Measurements from ENCODE around the gene FAM200C. TPM values are rescaled to one million over a fixed set of nuclear protein-coding genes. Genes with fewer than 3 reads are reported as not detected.
A peak's percentile ranks its signal among the peaks of the same experiment; 100 is the strongest.

The FAM200C gene
- total RNA-seq, 2 donors from 2014 or later, result 3.3 to 4.2 TPM

GRCh38 chr5:160419458-160420330 is 19.8 kb upstream of the FAM200C start:
- TF ChIP-seq CTCF (IDR thresholded peaks at IDR 0.05), result no peak
- H3K27me3 ChIP-seq, result no peaks in the 10 kb centered on the region
- peaks cover 2% of the 10 kb centered on the region for H3K36me3 ChIP-seq
- peak overlapping the region; percentile 76 to 83 for H3K4me3 ChIP-seq
- H3K4me1 ChIP-seq, result peaks cover 0 to 32% of the 10 kb centered on the region in 2 donors
- H3K27ac ChIP-seq, result peak overlapping the region; percentile 90 to 91
- no peak for DNase-seq (ENCODE audit: low spot score)
- H3K9me3 ChIP-seq, result no peaks in the 10 kb centered on the region

DNA sequence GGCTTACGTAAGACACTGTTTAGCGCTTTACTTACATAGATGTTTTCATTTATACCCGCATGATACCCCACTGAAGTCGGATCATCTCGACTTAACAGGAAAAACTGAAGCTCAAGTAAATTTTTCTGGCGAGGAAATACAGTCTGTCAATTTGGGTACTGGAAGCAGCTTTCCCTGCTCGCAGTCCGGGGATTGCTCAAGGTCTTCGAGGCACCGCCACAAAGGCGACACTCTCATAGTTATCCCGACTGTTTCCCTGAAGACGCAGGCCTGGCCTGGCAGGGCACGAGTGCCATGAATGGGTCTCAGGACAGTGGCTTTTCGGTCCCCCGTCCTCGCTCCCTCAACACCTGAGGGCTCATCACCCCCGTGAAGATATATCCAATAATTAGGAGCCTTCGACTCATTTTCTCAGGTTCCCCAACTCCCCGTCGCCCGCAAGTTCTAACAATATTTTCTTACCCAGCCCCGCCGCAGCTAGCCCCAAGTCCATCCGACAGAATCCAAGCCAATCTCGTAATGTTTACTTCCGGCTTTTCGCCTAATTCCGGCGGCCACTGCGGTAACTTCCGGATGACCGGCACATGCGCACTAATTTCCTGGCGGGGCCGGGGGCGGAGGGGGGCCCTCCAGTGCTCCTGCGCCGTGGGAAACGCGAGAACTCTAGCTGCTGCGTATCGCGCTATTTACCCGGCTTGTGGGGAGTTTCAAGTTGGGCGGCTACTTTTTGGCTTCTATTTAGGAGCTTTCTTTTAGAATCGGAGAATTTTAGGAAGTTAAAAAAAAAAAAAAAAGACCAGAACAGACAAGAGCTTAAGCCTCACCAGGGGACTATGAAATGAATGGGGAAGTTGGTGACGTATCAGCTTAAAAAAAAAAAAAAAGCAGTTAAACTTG is 19.0 kb upstream of the FAM200C start, which contains the start of gene SLU7:
TSS of gene SLU7 (minus strand) at position 521 of the 897 bp plus-strand sequence. CDS start 3,787 bp downstream, outside the sequence.
- H3K36me3 ChIP-seq, result peaks cover 10% of the 10 kb centered on the region
- peaks cover 0 to 32% of the 10 kb centered on the region in 2 donors for H3K4me1 ChIP-seq
- no peak for TF ChIP-seq CTCF (IDR thresholded peaks at IDR 0.05)
- H3K9me3 ChIP-seq, result no peaks in the 10 kb centered on the region
- H3K27ac ChIP-seq, result peak within 1 kb of the TSS; percentile 90 to 91
- peak within 1 kb of the TSS; percentile 76 to 83 for H3K4me3 ChIP-seq
- H3K27me3 ChIP-seq, result no peaks in the 10 kb centered on the region
- peak; percentile 95 for DNase-seq (ENCODE audit: low spot score)

GRCh38 chr5:160398806-160399205 is 1.0 kb downstream of the FAM200C start:
- Histone ChIP-seq H3K9me3 (no peaks in the 10 kb centered on the region), H3K4me1 (peaks cover 0 to 30% of the 10 kb centered on the region in 2 donors), H3K36me3 (peaks cover 23% of the 10 kb centered on the region), H3K27ac (peak overlapping the region in 1 of 2 donors; percentile 87), H3K4me3 (peak overlapping the region; percentile 73 to 84), H3K27me3 (no peaks in the 10 kb centered on the region)
- no peak for TF ChIP-seq CTCF (IDR thresholded peaks at IDR 0.05)
- no peak for DNase-seq (ENCODE audit: low spot score)

- no peaks in the 10 kb centered on the region for H3K9me3 ChIP-seq
- H3K27me3 ChIP-seq, result no peaks in the 10 kb centered on the region
- H3K4me1 ChIP-seq, result peaks cover 0 to 31% of the 10 kb centered on the region in 2 donors
- H3K4me3 ChIP-seq, result no peak overlapping the region
- no peak for TF ChIP-seq CTCF (IDR thresholded peaks at IDR 0.05)
- peaks cover 10% of the 10 kb centered on the region for H3K36me3 ChIP-seq
- DNase-seq (ENCODE audit: low spot score), result no peak
- H3K27ac ChIP-seq, result no peak overlapping the region
Observed at GRCh38 chr5:160397492-160397891, 2.4 kb downstream of the FAM200C start.

DNA sequence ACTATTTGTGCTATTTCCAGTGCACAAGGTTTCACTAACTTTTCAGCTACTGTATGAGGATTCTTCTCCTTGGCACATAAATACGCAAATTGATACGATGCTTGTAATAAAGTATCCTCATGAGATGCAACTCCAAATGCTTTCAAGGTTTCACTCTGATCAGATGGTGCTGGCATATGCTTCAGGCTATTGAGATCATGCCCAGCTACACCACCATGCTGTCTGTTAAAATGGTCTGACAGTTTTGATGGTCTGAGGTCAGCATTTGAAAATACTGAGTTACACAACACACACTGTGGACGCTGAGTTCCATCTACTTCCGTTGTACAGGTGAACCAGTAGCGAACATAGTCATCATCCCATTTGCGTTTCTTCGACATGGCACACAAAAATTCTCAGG is 4.7 kb downstream of the FAM200C start:
- Histone ChIP-seq H3K4me1 (peaks cover 0 to 26% of the 10 kb centered on the region in 2 donors), H3K36me3 (no peaks in the 10 kb centered on the region), H3K27me3 (no peaks in the 10 kb centered on the region), H3K9me3 (no peaks in the 10 kb centered on the region), H3K27ac (no peak overlapping the region), H3K4me3 (no peak overlapping the region)
- DNase-seq (ENCODE audit: low spot score), result no peak
- TF ChIP-seq CTCF (IDR thresholded peaks at IDR 0.05), result no peak

Measured in right atrium auricular region (tissue), 2 donors.